Measurements from ENCODE around the gene GPR37L1. TPM values are rescaled to one million over a fixed set of nuclear protein-coding genes. Genes with fewer than 3 reads are reported as not detected.

The GPR37L1 gene, protein sequence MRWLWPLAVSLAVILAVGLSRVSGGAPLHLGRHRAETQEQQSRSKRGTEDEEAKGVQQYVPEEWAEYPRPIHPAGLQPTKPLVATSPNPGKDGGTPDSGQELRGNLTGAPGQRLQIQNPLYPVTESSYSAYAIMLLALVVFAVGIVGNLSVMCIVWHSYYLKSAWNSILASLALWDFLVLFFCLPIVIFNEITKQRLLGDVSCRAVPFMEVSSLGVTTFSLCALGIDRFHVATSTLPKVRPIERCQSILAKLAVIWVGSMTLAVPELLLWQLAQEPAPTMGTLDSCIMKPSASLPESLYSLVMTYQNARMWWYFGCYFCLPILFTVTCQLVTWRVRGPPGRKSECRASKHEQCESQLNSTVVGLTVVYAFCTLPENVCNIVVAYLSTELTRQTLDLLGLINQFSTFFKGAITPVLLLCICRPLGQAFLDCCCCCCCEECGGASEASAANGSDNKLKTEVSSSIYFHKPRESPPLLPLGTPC
- 0.04 TPM for polyA plus RNA-seq (ENCODE audit: insufficient read length)

DNA sequence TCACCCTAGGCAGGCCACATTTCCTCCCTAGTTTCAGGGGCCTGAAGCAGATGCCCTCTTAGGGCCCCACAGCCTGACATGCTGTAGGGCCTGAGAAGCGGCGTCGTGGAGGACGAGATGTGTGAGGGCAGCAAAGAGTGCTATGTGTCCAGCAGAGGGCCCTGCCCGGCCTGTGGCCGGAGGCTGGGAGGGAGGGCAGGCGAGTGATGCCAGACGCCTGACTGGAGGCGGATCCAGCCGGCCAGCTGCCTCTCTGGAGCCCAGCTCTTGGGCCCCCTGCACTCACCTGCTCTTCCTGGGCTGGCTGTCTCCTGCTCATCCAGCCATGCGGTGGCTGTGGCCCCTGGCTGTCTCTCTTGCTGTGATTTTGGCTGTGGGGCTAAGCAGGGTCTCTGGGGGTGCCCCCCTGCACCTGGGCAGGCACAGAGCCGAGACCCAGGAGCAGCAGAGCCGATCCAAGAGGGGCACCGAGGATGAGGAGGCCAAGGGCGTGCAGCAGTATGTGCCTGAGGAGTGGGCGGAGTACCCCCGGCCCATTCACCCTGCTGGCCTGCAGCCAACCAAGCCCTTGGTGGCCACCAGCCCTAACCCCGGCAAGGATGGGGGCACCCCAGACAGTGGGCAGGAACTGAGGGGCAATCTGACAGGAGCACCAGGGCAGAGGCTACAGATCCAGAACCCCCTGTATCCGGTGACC is at the start of gene GPR37L1:
TSS of gene GPR37L1 (plus strand) at position 279 of the 697 bp plus-strand sequence. CDS start at position 326, 47 bp downstream.
- no peak for DNase-seq

DNA sequence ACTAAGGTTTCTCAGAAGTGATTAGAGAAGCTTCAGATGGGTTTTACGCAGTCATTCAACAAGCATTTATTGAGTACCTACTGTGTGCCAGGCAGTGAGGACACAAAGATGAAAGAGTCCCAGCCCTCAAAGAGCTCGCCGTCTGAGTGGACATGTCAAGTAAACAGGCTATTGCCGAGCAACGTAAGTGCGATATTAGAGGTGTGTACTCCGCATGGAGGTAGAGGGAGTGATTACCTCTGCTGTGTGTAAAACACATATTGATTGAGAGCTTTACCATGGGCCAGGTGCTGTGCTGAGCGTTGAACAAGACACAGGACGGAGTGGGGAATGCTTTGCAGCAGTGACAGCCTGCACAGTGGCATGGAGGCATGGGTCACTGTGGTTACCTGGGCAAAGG is 49.5 kb upstream of the GPR37L1 start:
- no peak for DNase-seq

DNA sequence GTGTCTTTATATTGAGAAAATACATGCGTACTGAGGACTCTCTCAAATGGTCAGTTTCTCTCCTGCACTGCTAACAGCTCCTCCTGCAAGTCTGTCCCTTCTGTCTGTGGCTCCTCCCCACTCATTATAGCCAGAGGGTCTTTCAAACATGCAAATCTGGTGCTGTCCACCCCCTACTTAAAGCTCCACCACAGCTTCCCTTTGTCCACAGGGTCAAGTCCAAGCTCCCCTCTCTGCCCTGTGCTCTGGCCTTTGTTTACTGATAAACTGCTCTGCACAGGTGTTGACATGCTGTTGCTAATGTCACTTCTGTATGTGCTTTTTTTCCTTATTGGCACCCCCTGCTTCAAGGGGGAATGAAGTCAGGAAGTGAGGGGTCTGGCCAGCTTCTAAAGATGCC is 47.7 kb upstream of the GPR37L1 start:
- no peak for DNase-seq

DNA sequence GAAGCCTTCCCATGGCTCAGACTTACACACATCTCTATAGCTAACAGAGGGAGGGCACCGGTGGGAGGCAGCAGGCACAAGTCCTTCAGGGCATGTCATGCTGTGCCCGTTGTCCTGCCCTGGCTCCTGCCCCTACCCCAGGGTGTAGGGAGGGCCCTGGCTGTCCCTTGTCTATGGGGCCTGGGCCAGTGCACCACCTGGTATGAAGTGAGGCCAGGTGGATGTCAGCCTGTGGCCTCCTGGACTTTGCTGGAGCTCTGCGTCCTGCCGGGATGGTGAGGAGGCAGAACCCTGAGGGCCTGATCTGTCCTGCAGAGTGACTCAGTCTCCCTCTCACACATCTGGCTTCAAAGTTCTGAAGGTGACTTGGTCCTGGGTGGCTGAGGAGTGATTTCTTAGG is 47.3 kb upstream of the GPR37L1 start:
- DNase-seq: no peak

DNA sequence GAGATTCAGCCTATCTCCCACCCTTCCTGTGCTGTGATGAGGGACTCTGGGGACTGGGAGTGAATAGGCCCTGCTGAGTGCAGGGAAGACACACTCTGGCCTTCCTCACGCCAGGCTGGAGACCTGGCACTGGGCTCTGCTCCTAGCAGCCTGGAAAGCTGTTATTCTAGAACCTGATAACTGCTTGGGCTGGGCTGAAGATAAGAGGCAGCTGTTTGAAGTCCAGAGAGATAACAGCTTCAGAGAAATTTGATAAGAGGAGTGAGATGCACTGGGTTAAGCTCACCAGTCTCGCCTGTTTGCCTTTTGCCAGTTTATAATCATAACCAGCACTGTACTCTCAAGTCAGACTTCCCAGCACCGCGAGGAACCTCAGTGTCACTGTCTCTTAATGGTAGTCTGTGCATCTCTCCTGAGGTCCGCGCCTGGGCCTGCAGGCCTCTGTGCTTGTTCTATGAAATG is 46.6 kb upstream of the GPR37L1 start:
- no peak for DNase-seq

DNA sequence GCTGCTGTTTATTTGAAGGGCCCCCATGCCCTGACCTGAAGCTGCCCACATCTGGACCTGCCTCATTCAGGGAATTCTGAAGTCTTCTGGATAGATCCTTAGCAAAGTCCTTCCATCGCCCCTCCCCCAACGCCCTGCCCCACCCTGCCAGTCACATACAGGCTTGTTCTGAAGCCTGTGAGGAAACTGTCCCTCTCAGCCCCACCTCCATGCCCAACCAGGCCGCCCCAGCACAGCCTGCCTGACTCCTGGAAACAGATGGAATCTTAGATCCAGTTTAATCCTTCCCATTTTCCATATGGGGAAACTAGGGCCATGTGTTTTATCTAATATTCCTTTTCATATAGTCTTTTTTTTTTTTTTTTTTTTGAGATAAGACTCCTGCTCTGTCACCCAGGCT is 44.5 kb upstream of the GPR37L1 start:
- DNase-seq: no peak

DNA sequence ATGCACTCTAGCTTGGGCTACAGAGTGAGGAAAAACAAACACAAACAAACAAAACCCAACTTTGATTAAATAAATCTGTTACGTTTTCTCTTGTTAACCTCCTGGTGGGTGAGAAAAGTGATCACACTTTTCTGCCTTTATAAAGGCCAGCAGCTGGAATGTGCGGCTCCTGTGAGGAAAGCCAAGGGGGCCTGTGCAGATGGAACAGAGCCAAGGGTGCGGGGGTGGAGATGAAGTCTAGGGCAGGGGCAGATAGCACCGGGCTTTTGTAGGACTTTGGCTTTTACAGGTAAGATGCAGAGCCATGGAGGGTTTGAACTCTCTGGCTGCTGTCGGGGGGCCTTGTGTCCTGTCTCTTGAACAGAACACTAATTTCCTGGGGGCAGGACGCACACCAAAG is 40.7 kb upstream of the GPR37L1 start:
- no peak for DNase-seq

DNA sequence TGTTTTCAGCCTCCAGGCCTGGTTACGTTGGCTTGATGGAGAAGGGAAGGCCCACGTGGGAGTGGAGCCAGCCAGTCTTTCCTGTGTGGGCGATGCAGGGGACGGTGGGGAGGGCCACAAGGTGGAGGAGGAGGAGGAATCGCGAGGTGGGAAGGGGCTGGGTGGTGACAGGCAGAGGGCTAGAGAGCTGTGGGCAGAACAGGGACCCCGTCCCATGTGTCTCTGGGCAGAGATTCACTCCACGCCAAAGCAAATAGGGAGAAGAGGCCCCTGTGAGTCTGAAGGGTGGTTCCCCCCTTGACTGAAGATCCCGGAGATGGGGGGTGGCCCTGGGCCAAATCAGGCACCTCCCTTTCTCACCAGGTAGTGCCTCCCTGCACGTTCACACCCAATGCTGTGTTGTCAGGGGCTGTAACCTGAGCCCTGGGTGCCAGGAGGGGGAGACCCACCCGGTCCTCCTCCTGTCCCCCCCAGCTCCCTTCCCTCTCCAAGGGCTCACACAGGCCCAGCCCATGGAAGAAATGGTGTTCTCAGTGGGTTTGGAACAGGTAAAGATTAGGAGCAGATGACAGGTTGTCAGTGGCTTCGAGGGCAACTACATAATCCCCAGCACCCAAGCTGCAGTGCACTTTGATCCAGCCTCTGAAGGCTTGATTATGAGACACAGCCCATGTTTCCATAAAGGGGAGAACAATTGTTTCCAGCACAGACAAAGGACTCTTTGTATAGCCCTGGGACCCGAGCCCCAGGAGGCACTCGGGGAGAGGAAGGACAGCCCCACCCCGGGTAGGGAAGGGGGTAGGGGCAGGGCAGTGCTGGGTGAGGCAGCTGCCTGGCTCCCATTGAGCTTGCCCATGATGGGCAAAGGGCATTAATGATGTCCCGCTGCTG is 37.7 kb upstream of the GPR37L1 start:
- no peak for DNase-seq

DNA sequence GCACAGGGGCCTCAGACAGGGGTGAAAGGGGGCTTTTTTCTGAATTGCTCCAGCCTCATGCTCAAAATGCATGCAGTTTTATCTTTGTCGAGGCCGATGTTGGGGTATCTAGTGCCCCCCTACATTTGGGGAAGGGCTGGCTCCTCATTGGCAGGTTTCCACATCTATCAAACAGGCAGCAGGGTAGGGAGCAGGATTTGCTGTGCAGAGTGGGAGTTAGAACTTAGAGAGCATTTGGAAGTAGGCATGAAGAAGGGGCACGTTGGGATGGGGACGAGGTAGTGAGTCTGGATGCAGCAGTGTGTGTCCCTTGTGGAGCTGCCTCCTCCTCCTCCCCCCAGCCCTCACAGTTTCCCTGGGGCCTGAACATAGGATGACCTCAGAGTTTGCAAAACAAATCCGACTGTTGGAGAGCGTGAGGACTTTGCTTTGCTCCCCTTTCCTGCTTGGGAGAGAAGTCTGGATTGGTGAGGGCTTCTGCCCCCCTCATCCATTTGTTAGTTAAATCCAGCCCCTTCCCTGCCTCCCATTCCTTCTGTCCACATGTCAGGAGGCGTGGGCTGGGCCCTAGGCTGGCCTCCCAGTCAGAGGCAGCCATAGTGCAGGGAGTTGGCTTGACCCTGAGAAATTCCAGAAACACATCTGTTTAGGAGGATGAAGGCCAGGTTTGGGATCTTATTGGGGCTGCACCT is 36.9 kb upstream of the GPR37L1 start:
- DNase-seq: no peak

DNA sequence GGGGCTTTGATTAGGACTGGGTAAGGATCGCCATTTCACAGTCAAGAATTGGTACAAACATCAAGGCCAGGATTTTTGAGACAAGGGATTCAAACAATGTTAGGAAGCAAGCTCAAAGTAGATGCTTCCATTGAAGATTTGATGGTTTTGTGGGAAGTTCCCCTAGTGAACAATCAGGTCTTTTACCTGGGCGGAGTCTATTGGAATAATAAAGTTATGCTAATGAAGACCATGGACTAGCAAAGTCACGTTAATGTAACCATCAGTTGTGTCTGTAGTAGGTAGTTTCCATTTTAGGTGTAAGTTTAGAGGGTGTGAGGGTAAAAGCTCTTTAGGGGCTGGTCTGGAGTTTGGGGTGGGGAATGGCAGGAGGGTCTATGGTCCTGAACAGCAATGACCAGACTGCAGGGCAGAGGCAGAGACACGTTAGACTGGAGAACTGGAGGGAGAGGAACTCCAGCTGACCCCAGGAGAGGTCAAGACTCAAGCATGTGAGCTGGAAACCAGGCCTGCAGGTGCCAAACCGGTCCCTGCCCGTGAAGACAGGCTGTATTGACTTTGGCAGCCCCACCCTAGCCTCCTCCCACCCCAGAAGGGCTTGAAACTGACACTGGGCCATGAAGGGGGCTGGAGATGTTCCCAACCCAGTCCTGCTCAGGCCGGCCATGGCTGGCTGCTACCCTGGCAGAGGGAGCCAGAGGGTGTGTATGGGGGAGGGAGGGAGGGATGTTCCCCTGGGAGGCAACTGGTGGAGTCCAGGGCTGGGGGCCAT is 36.0 kb upstream of the GPR37L1 start:
- DNase-seq: no peak

DNA sequence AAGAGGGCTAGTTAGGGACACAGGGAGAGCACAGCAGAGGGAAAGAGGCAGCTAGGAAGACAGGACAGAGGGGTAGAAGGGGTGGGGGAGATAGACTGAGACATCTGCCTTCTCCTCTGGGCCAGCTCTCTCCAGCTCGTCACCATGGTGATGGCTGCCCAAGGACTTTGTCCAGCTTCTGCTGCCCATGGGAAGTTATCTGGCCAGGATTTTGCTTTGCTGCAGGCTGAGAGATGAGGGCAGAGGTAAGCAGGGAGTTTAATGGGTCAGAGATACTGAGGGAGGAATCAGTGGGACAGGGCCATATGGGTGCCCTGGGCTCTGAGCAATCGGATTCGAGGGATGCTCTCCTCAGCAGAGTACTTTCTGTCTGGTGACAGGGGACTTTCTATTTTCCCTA is 34.5 kb upstream of the GPR37L1 start:
- DNase-seq: no peak

DNA sequence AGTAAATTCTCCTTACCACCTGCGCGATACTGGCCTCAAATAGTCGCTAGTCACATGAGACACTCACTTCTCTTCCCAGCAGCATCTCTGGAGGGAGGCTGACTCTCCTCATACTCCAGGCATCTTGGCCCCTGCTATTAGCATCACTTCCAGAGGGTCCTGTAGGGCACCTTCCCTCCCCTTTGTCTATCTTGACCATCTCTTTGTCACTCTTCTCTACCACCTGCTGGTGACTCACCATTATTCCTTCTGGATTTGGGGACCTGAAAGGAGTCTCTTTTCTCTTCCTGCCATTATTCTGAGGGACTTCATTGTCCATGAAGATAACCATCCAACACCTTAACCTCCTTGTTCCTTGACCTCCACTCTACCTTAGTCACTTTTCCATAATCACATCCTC is 31.7 kb upstream of the GPR37L1 start:
- no peak for DNase-seq

DNA sequence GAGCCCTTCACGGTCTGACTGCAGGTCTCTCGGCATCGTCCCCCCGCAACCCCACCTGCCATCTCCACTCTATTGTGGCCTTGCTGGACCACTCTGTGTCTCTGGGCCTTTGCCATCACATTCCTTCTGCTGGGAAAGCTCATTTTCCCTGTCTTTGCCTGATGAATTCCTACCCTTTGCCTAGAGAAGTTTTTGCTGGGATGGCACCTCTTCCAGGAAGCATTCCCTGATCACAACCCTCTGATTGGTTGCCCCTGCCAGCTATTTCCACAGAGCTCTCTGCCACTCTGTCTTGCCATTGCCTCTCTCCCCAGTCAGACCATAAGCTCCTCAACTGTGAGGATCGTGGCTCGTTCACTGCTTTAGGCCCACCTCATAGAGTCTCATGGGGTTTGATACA is 28.9 kb upstream of the GPR37L1 start:
- DNase-seq: no peak

DNA sequence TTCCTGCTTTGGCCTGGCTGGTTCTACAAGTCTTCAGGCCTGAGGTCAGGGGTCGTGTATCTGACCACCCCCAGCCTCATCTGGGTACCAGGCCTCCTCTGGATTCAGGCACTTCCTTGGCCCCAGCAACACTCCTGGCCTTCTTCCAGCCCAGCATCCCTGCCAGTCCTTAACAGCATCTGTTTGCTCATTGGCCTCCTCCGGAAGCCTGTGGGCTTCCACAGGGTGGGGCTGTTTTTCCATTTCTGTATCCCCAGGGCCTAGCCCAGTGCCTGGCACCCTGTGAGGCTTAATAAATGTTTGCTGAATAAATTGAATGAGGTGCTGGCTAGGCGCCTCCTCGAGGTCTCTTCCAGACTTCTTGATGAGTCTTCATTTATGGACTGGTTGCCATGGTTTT is 21.5 kb upstream of the GPR37L1 start:
- DNase-seq: no peak

DNA sequence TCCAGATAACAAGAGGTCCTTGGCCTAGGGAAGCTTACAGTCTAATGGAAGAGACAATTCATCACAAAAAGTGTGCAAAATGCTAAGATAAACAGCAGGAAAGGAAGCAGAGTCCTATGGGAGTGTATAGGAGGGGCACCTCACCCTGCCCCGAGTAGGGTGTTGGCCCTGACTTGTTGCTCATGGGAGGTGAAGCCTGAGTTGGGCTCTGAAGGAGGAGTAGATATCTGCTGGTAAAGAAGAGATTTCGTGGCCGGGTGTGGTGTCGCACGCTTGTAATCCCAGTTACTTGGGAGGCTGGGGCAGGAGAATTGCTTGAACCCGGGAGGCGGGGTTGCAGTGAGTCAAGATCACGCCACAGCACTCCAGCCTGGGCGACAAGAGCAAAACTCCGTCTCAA is 18.6 kb upstream of the GPR37L1 start:
- DNase-seq: no peak

DNA sequence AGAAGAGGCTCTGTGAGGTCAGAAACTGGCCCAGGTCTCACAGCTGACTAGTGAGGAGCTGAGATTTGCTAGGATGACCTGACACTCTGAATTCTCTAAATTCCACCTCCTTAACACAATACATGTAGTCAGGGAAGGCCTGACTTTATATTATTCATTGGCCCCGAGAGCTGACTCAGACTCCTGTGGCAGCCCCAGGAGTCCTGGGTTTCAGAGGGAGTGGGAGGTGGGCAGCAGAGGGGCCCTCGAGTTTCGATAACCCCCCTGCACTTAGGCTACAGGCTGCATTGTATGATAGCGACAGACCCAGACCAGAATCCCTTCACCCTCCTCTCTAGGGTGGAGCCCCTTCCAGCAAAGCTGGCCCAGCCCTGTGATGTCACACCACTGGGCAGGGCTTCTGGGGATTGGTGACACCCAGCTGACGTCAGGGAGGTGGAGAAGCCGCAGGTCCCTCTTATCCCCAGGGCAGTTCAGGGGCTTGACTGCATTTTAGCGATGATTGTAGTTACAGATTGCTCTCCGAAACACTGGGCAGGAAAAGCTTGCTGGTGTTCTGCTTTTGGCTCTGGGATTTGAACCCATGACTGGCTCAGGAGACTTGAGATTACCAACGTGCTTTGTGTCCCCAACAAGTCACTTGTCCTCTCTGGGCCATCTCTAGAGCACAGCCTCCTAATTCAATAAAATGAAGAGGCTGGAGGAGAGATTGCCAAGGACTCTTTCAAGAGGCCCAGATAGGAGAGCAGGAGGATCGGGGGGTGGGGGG is 17.0 kb upstream of the GPR37L1 start:
- no peak for DNase-seq

DNA sequence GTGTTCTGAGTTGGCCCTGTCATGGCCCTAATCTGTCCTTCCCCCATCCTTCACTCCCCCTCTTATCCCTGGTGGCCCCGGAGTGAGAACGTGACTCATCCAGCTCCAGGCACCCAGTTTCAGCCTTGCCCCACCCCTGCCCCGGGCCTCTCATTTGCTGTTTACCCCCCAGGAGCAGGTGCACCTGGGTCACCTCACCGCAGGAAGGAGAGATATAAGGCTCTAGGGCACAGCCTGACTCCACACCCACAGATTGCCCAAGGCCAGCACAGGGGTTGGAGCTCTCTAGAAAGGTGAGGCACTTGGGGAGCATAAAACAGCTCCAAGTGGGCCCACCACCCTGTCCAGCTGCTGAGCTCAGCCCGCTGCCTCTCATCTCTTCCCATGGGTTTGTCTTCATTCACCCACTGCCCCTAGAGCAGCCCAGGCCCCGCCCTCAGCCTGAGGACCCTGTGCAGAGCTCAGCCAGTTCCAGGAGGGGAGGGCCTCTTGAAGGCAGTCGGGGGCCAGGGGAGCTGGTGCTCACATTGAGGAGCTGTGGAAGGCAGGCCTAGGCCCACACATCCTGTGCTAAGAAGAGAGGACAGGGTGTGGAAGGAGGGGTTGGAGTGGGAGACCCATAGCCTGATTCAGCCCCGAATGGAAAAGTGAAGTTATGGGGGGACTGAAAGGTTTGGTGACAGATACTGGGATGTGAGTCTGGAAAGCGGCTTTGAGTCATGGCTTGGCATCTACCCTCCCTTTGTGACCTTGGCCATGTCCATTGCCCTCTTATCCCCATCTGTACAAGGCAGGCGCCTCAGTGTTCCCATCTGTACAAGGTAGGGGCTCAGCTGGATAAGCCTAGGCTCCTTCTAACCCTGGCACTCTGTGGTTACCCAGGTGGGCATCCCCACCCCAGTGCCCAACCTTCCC is 16.1 kb upstream of the GPR37L1 start:
- DNase-seq: no peak

DNA sequence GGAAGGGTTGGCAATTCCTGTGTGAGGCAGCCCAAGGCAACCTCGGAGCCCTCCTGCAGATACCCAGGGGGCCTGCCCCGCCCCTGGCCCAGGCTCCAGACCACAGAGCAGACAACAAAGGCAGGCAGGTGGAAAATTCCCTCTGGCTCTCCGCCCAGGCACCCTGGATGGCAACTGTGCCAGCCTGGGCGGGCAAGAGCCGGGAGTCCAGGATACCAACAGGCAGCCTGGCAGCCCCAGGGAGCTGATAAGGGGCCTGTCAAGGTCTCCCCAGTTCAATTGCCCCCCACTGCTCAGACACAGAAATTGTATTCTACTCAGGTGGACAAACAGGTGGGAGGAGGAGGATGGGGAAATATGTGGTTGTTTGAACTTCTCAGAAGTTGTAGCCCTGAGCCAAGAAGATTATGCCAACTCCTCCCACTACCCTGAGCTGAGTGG is 15.4 kb upstream of the GPR37L1 start:
- DNase-seq: no peak
